Measurements from ENCODE around the gene EPHA3.

- TF ChIP-seq, protein P1, sequence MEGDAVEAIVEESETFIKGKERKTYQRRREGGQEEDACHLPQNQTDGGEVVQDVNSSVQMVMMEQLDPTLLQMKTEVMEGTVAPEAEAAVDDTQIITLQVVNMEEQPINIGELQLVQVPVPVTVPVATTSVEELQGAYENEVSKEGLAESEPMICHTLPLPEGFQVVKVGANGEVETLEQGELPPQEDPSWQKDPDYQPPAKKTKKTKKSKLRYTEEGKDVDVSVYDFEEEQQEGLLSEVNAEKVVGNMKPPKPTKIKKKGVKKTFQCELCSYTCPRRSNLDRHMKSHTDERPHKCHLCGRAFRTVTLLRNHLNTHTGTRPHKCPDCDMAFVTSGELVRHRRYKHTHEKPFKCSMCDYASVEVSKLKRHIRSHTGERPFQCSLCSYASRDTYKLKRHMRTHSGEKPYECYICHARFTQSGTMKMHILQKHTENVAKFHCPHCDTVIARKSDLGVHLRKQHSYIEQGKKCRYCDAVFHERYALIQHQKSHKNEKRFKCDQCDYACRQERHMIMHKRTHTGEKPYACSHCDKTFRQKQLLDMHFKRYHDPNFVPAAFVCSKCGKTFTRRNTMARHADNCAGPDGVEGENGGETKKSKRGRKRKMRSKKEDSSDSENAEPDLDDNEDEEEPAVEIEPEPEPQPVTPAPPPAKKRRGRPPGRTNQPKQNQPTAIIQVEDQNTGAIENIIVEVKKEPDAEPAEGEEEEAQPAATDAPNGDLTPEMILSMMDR (IDR thresholded peaks at IDR 0.05): no peak
- no peak for TF ChIP-seq EZH2 (IDR thresholded peaks at IDR 0.05; ENCODE audit: borderline replicate concordance, insufficient read depth, low read depth, low read length, poor library complexity, severe bottlenecking)
These were observed 91.2 kb downstream of the EPHA3 start for GRCh38 chr3:89198591-89198990.

All from B cell (primary cell).